Liver (tissue), 9 donors: ENCODE data around the gene AJUBA. TPM values are rescaled to one million over a fixed set of nuclear protein-coding genes. Genes with fewer than 3 reads are reported as not detected.

ENCODE experiments used
- DNase-seq: peaks from one replicate; pipeline ENCODE4 v3.0.0-alpha.2; 2017; ENCODE audit warnings: low spot score
- H3K27ac ChIP-seq, 2 donors: one replicate each; pipeline ENCODE4 v1.7.0; 2013; ENCODE audit warnings: inconsistent platforms in 2 of 2, low read length in 2 of 2, control low read depth in 1 of 2, low read depth in 1 of 2, mild to moderate bottlenecking in 1 of 2
- H3K27me3 ChIP-seq, 4 donors: one replicate each; pipeline versions ENCODE4 v1.6.1 to v1.7.0; 2013; ENCODE audit warnings: low read length in 3 of 4, inconsistent platforms in 1 of 4, mild to moderate bottlenecking in 1 of 4, moderate library complexity in 1 of 4; ENCODE audit not compliant: control insufficient read depth in 4 of 4, insufficient read depth in 4 of 4
- H3K36me3 ChIP-seq, 4 donors: one replicate each; pipeline versions ENCODE4 v1.6.1 to v1.7.0; 2013; ENCODE audit warnings: low read length in 3 of 4, mild to moderate bottlenecking in 3 of 4, low read depth in 1 of 4, moderate library complexity in 1 of 4; ENCODE audit not compliant: control insufficient read depth in 4 of 4, insufficient read depth in 3 of 4
- H3K4me1 ChIP-seq, 4 donors: one replicate each; pipeline versions ENCODE4 v1.6.1 to v1.7.0; 2013; ENCODE audit warnings: low read length in 3 of 4, mild to moderate bottlenecking in 3 of 4, moderate library complexity in 1 of 4; ENCODE audit not compliant: control insufficient read depth in 4 of 4, insufficient read depth in 4 of 4
- H3K4me3 ChIP-seq, 3 donors: one replicate each; pipeline versions ENCODE4 v1.6.1 to v1.7.0; 2013; ENCODE audit warnings: low read length in 3 of 3, control low read depth in 1 of 3, low read depth in 1 of 3, mild to moderate bottlenecking in 1 of 3
- H3K9ac ChIP-seq, 2 donors: one replicate each; pipeline ENCODE4 v1.7.0; 2013; ENCODE audit warnings: low read length in 2 of 2, mild to moderate bottlenecking in 2 of 2, moderate library complexity in 2 of 2, control low read depth in 1 of 2, low read depth in 1 of 2
- H3K9me3 ChIP-seq, 4 donors: one replicate each; pipeline versions ENCODE4 v1.6.1 to v1.7.0; 2013; ENCODE audit warnings: low read length in 3 of 4; ENCODE audit not compliant: control insufficient read depth in 4 of 4
- CTCF ChIP-seq: fragments of 150-350 bp; IDR thresholded peaks from 2 replicates; pipeline ENCODE4 v1.5.1; 2017; ENCODE audit warnings: improper control_type of control experiment, low read depth, low read length; ENCODE audit not compliant: missing input control
- EGR1 ChIP-seq, 2 donors: IDR thresholded peaks; 2 replicates each; pipeline ENCODE4 v1.6.1; 2016 to 2018; ENCODE audit warnings: antibody characterized with exemption in 2 of 2, low read depth in 2 of 2
- FOXA1 ChIP-seq: IDR thresholded peaks from 2 replicates; pipeline ENCODE4 v1.6.1; 2016; ENCODE audit warnings: antibody characterized with exemption
- FOXA2 ChIP-seq: IDR thresholded peaks from 2 replicates; pipeline ENCODE4 v1.6.1; 2016; ENCODE audit warnings: antibody characterized with exemption
- GABPA ChIP-seq, 2 donors: IDR thresholded peaks in 1 of 2; conservative IDR thresholded peaks in 1 of 2; 2 replicates each; pipeline ENCODE4 v1.6.1; 2016; ENCODE audit warnings: antibody characterized with exemption in 2 of 2, mild to moderate bottlenecking in 1 of 2, moderate library complexity in 1 of 2
- HNF4A ChIP-seq, 2 donors: conservative IDR thresholded peaks; 2 replicates each; pipeline ENCODE4 v1.6.1; 2016; ENCODE audit warnings: antibody characterized with exemption in 2 of 2, mild to moderate bottlenecking in 2 of 2
- HNF4G ChIP-seq: IDR thresholded peaks from 2 replicates; pipeline ENCODE4 v1.6.1; 2016; ENCODE audit warnings: antibody characterized with exemption
- JUND ChIP-seq, 2 donors: IDR thresholded peaks; 2 replicates each; pipeline ENCODE4 v1.6.1; 2016; ENCODE audit warnings: antibody characterized with exemption in 2 of 2
- NR2F2 ChIP-seq: IDR thresholded peaks from 2 replicates; pipeline ENCODE4 v1.6.1; 2016; ENCODE audit warnings: antibody characterized with exemption
- RAD21 ChIP-seq, 2 donors: IDR thresholded peaks; 2 replicates each; pipeline ENCODE4 v1.6.1; 2016; ENCODE audit warnings: antibody characterized with exemption in 2 of 2, mild to moderate bottlenecking in 2 of 2
- RXRA ChIP-seq, 2 donors: IDR thresholded peaks; 2 replicates each; pipeline ENCODE4 v1.6.1; 2017 to 2018; ENCODE audit warnings: antibody characterized with exemption in 2 of 2, mild to moderate bottlenecking in 1 of 2
- SP1 ChIP-seq: IDR thresholded peaks from 2 replicates; pipeline ENCODE4 v1.6.1; 2018; ENCODE audit warnings: antibody characterized with exemption, mild to moderate bottlenecking
- TAF1 ChIP-seq: conservative IDR thresholded peaks from 2 replicates; pipeline ENCODE4 v1.6.1; 2016; ENCODE audit warnings: antibody characterized with exemption, mild to moderate bottlenecking
- YY1 ChIP-seq: IDR thresholded peaks from 2 replicates; pipeline ENCODE4 v1.6.1; 2016; ENCODE audit warnings: antibody characterized with exemption, mild to moderate bottlenecking
- WGBS: extraction: QIAGEN DNeasy Blood & Tissue Kit; methylation state at CpG from one replicate; pipeline ENCODE4 v1.1.7; 2013; 5-methylcytosine and 5-hydroxymethylcytosine counted together
- polyA plus RNA-seq, 2 donors: library from polyadenylated mRNA; stranded (reverse) in 1 of 2; unstranded in 1 of 2; fragments of 200-250 nt in 1 of 2; fragments of >200 nt in 1 of 2; fragmentation: Nextera tagmentation in 1 of 2; extraction: Ambion mirVana in 1 of 2; gene quantifications; one replicate each; pipeline versions ENCODE4 v1.2.1 to v1.2.3, GENCODE V29; 2013 to 2015
- total RNA-seq, 2 donors: library from RNA; depleted of rRNA; stranded (reverse); fragments of >200 nt; gene quantifications; one replicate each; pipeline ENCODE4 v1.2.3, GENCODE V29; 2014
- TF ChIP-seq, protein P1 (sequence below): IDR thresholded peaks from 2 replicates; pipeline ENCODE4 v1.6.1; 2016; ENCODE audit warnings: antibody characterized with exemption
- TF ChIP-seq, protein P2 (sequence below): IDR thresholded peaks from 2 replicates; pipeline ENCODE4 v1.6.1; 2016; ENCODE audit warnings: antibody characterized with exemption
- TF ChIP-seq, protein P3 (sequence below): IDR thresholded peaks from 2 replicates; pipeline ENCODE4 v1.6.1; 2016; ENCODE audit warnings: antibody characterized with exemption
- TF ChIP-seq, protein P4 (sequence below): IDR thresholded peaks from 2 replicates; pipeline ENCODE4 v1.6.1; 2016; ENCODE audit warnings: antibody characterized with exemption, mild to moderate bottlenecking
- donor health status: healthy.
- donor health status: healthy.
- donor health status: healthy.
- donor health status: healthy.
- donor health status: healthy.

AJUBA gene
- total and polyA plus RNA-seq, 4 donors = 15.5 to 34.9 (median 19.6) TPM

- TF ChIP-seq TAF1 = no peak
- TF ChIP-seq FOXA2 = no peak
- no peak for TF ChIP-seq SP1
- no peak for TF ChIP-seq HNF4A (conservative IDR thresholded peaks at IDR 0.05)
- no peak for TF ChIP-seq RAD21 (IDR thresholded peaks at IDR 0.05)
- TF ChIP-seq, protein P1, sequence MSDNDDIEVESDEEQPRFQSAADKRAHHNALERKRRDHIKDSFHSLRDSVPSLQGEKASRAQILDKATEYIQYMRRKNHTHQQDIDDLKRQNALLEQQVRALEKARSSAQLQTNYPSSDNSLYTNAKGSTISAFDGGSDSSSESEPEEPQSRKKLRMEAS = no peak
- TF ChIP-seq, protein P2, sequence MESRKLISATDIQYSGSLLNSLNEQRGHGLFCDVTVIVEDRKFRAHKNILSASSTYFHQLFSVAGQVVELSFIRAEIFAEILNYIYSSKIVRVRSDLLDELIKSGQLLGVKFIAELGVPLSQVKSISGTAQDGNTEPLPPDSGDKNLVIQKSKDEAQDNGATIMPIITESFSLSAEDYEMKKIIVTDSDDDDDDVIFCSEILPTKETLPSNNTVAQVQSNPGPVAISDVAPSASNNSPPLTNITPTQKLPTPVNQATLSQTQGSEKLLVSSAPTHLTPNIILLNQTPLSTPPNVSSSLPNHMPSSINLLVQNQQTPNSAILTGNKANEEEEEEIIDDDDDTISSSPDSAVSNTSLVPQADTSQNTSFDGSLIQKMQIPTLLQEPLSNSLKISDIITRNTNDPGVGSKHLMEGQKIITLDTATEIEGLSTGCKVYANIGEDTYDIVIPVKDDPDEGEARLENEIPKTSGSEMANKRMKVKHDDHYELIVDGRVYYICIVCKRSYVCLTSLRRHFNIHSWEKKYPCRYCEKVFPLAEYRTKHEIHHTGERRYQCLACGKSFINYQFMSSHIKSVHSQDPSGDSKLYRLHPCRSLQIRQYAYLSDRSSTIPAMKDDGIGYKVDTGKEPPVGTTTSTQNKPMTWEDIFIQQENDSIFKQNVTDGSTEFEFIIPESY = no peak
- no peak for TF ChIP-seq FOXA1
- TF ChIP-seq YY1 = no peak
- TF ChIP-seq GABPA (IDR thresholded peaks at IDR 0.05 in 1 of 2, conservative IDR thresholded peaks at IDR 0.05 in 1 of 2) = no peak
- TF ChIP-seq, protein P3, sequence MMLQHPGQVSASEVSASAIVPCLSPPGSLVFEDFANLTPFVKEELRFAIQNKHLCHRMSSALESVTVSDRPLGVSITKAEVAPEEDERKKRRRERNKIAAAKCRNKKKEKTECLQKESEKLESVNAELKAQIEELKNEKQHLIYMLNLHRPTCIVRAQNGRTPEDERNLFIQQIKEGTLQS = no peak
- no peak for TF ChIP-seq RXRA (IDR thresholded peaks at IDR 0.05)
- TF ChIP-seq NR2F2 = no peak
- no peak for TF ChIP-seq EGR1 (IDR thresholded peaks at IDR 0.05; ENCODE audit: low read depth in 2 of 2)
- no peak for TF ChIP-seq HNF4G
- no peak overlapping the region for H3K4me3 ChIP-seq
- DNase-seq = no peak
- no peaks in the 10 kb centered on the region for H3K9me3 ChIP-seq
- H3K27me3 ChIP-seq = no peaks in the 10 kb centered on the region
- no peaks in the 10 kb centered on the region for H3K36me3 ChIP-seq
- no peak overlapping the region for H3K27ac ChIP-seq
- H3K4me1 ChIP-seq = no peaks in the 10 kb centered on the region
- H3K9ac ChIP-seq = no peak overlapping the region
Observed at GRCh38 chr14:23018107-23018506, 35.8 kb upstream of the AJUBA start.

DNA sequence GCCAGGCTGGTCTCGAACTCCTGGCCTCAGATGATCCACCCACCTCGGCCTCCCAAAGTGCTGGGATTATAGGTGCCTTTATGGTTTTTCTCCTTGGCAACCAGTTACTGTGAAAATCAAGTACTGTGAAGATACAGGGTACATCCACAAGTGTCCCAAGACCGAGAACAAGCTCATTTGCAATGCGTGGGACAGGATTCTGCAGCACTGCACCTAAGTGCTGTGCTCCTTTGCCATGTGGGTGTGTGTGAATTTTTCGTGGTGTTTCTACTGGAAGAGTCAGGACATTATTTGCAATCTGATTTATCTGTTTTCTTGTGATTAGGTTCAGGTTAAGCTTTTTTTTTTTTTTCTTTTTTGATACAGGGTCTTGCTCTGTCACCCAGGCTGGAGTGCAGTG is 34.7 kb upstream of the AJUBA start:
- no peak for DNase-seq
- H3K27me3 ChIP-seq = no peaks in the 10 kb centered on the region
- no peak overlapping the region for H3K9ac ChIP-seq
- H3K36me3 ChIP-seq = no peaks in the 10 kb centered on the region
- H3K27ac ChIP-seq = no peak overlapping the region
- no peak overlapping the region for H3K4me3 ChIP-seq
- no peak for TF ChIP-seq RXRA (IDR thresholded peaks at IDR 0.05)
- no peak for TF ChIP-seq FOXA2
- no peak for TF ChIP-seq RAD21 (IDR thresholded peaks at IDR 0.05)
- TF ChIP-seq CTCF = no peak
- no peak for TF ChIP-seq TAF1
- TF ChIP-seq, protein P4, sequence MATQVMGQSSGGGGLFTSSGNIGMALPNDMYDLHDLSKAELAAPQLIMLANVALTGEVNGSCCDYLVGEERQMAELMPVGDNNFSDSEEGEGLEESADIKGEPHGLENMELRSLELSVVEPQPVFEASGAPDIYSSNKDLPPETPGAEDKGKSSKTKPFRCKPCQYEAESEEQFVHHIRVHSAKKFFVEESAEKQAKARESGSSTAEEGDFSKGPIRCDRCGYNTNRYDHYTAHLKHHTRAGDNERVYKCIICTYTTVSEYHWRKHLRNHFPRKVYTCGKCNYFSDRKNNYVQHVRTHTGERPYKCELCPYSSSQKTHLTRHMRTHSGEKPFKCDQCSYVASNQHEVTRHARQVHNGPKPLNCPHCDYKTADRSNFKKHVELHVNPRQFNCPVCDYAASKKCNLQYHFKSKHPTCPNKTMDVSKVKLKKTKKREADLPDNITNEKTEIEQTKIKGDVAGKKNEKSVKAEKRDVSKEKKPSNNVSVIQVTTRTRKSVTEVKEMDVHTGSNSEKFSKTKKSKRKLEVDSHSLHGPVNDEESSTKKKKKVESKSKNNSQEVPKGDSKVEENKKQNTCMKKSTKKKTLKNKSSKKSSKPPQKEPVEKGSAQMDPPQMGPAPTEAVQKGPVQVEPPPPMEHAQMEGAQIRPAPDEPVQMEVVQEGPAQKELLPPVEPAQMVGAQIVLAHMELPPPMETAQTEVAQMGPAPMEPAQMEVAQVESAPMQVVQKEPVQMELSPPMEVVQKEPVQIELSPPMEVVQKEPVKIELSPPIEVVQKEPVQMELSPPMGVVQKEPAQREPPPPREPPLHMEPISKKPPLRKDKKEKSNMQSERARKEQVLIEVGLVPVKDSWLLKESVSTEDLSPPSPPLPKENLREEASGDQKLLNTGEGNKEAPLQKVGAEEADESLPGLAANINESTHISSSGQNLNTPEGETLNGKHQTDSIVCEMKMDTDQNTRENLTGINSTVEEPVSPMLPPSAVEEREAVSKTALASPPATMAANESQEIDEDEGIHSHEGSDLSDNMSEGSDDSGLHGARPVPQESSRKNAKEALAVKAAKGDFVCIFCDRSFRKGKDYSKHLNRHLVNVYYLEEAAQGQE = no peak
- TF ChIP-seq NR2F2 = no peak
- TF ChIP-seq, protein P3 = no peak
- TF ChIP-seq, protein P1 = no peak
- no peak for TF ChIP-seq YY1
- no peak for TF ChIP-seq GABPA (IDR thresholded peaks at IDR 0.05 in 1 of 2, conservative IDR thresholded peaks at IDR 0.05 in 1 of 2)
- no peak for TF ChIP-seq JUND (IDR thresholded peaks at IDR 0.05)
- TF ChIP-seq EGR1 (IDR thresholded peaks at IDR 0.05; ENCODE audit: low read depth in 2 of 2) = no peak
- TF ChIP-seq FOXA1 = no peak
- no peak for TF ChIP-seq HNF4G
- TF ChIP-seq, protein P2 = no peak
- TF ChIP-seq HNF4A (conservative IDR thresholded peaks at IDR 0.05) = no peak
- WGBS = 86% methylated on average over 5 of the region's 5 CpGs
- no peaks in the 10 kb centered on the region for H3K9me3 ChIP-seq
- H3K4me1 ChIP-seq = no peaks in the 10 kb centered on the region
